ENCODE data around the gene RNU6-9.
A peak's percentile ranks its signal among the peaks of the same experiment; 100 is the strongest.

The RNU6-9 gene

GRCh38 chr19:924553-925086, 31.3 kb downstream of the RNU6-9 start:
- Mint-ChIP-seq H3K27ac (peak overlapping the region; percentile 36), H3K27me3 (ENCODE audit: low read depth) (peaks cover 3% of the 10 kb centered on the region)

GRCh38 chr19:925087-925525, 31.8 kb downstream of the RNU6-9 start:
- Mint-ChIP-seq H3K4me3 (peak overlapping the region; percentile 71), H3K27ac (peak overlapping the region; percentile 57), H3K9me3 (no peaks in the 10 kb centered on the region), H3K36me3 (ENCODE audit: low read depth) (peaks cover 1% of the 10 kb centered on the region), H3K4me1 (ENCODE audit: low read depth) (peaks cover 14% of the 10 kb centered on the region), H3K27me3 (ENCODE audit: low read depth) (peaks cover 3% of the 10 kb centered on the region)

More at GRCh38 chr19:924553-925086, 31.3 kb downstream of the RNU6-9 start:
- Mint-ChIP-seq H3K4me1 (ENCODE audit: low read depth) (peaks cover 14% of the 10 kb centered on the region), H3K4me3 (peak overlapping the region; percentile 71), H3K36me3 (ENCODE audit: low read depth) (peaks cover 1% of the 10 kb centered on the region), H3K9me3 (no peaks in the 10 kb centered on the region)

- H3K36me3 Mint-ChIP-seq (ENCODE audit: low read depth) = peaks cover 1% of the 10 kb centered on the region
- peak within 1 kb of the TSS; percentile 73 for H3K27ac Mint-ChIP-seq
- peak within 1 kb of the TSS; percentile 82 for H3K4me3 Mint-ChIP-seq
- H3K9me3 Mint-ChIP-seq = no peaks in the 10 kb centered on the region
- H3K27me3 Mint-ChIP-seq (ENCODE audit: low read depth) = peaks cover 3% of the 10 kb centered on the region
- H3K4me1 Mint-ChIP-seq (ENCODE audit: low read depth) = peaks cover 12% of the 10 kb centered on the region
Observed at GRCh38 chr19:925526-926322, 32.4 kb downstream of the RNU6-9 start, which contains the start of gene ARID3A. Gene ARID3A (plus strand): TSS chr19:926035. CDS start chr19:929529, 3,494 bp downstream.

GRCh38 chr19:926323-926588, 33.0 kb downstream of the RNU6-9 start:
- no peak overlapping the region for H3K27ac Mint-ChIP-seq
- no peaks in the 10 kb centered on the region for H3K9me3 Mint-ChIP-seq
- H3K4me3 Mint-ChIP-seq = peak overlapping the region; percentile 61
- H3K27me3 Mint-ChIP-seq (ENCODE audit: low read depth) = peaks cover 3% of the 10 kb centered on the region
- peaks cover 9% of the 10 kb centered on the region for H3K4me1 Mint-ChIP-seq (ENCODE audit: low read depth)
- peaks cover 1% of the 10 kb centered on the region for H3K36me3 Mint-ChIP-seq (ENCODE audit: low read depth)

- H3K4me3 Mint-ChIP-seq = peak overlapping the region; percentile 82
- peaks cover 1% of the 10 kb centered on the region for H3K36me3 Mint-ChIP-seq (ENCODE audit: low read depth)
- no peaks in the 10 kb centered on the region for H3K9me3 Mint-ChIP-seq
- peak overlapping the region; percentile 73 for H3K27ac Mint-ChIP-seq
- peaks cover 5% of the 10 kb centered on the region for H3K4me1 Mint-ChIP-seq (ENCODE audit: low read depth)
- peaks cover 3% of the 10 kb centered on the region for H3K27me3 Mint-ChIP-seq (ENCODE audit: low read depth)
Observed at GRCh38 chr19:926589-927350, 33.5 kb downstream of the RNU6-9 start.

GRCh38 chr19:927351-927779, 34.1 kb downstream of the RNU6-9 start:
- Mint-ChIP-seq H3K27ac (no peak overlapping the region), H3K4me3 (no peak overlapping the region)

GRCh38 chr19:927780-928401, 34.6 kb downstream of the RNU6-9 start:
- H3K4me1 Mint-ChIP-seq (ENCODE audit: low read depth) = peaks cover 7% of the 10 kb centered on the region
- no peaks in the 10 kb centered on the region for H3K27me3 Mint-ChIP-seq (ENCODE audit: low read depth)
- no peaks in the 10 kb centered on the region for H3K9me3 Mint-ChIP-seq
- no peak overlapping the region for H3K4me3 Mint-ChIP-seq
- no peaks in the 10 kb centered on the region for H3K36me3 Mint-ChIP-seq (ENCODE audit: low read depth)
- no peak overlapping the region for H3K27ac Mint-ChIP-seq

More at GRCh38 chr19:927351-927779, 34.1 kb downstream of the RNU6-9 start:
- Mint-ChIP-seq H3K36me3 (ENCODE audit: low read depth) (no peaks in the 10 kb centered on the region), H3K4me1 (ENCODE audit: low read depth) (peaks cover 5% of the 10 kb centered on the region), H3K9me3 (no peaks in the 10 kb centered on the region), H3K27me3 (ENCODE audit: low read depth) (no peaks in the 10 kb centered on the region)

- Mint-ChIP-seq H3K9me3 (no peaks in the 10 kb centered on the region), H3K36me3 (ENCODE audit: low read depth) (no peaks in the 10 kb centered on the region), H3K27ac (no peak overlapping the region), H3K4me1 (ENCODE audit: low read depth) (peaks cover 7% of the 10 kb centered on the region), H3K4me3 (no peak overlapping the region), H3K27me3 (ENCODE audit: low read depth) (no peaks in the 10 kb centered on the region)
Observed at GRCh38 chr19:928471-929202, 35.4 kb downstream of the RNU6-9 start.

GRCh38 chr19:929203-929890, 36.1 kb downstream of the RNU6-9 start:
- Mint-ChIP-seq H3K27me3 (ENCODE audit: low read depth) (no peaks in the 10 kb centered on the region), H3K36me3 (ENCODE audit: low read depth) (no peaks in the 10 kb centered on the region), H3K4me1 (ENCODE audit: low read depth) (peaks cover 5% of the 10 kb centered on the region), H3K27ac (no peak overlapping the region), H3K4me3 (no peak overlapping the region), H3K9me3 (no peaks in the 10 kb centered on the region)

GRCh38 chr19:929891-930258, 36.6 kb downstream of the RNU6-9 start:
- no peaks in the 10 kb centered on the region for H3K36me3 Mint-ChIP-seq (ENCODE audit: low read depth)
- H3K4me1 Mint-ChIP-seq (ENCODE audit: low read depth) = peaks cover 5% of the 10 kb centered on the region
- no peak overlapping the region for H3K4me3 Mint-ChIP-seq
- H3K27ac Mint-ChIP-seq = no peak overlapping the region
- H3K9me3 Mint-ChIP-seq = no peaks in the 10 kb centered on the region
- no peaks in the 10 kb centered on the region for H3K27me3 Mint-ChIP-seq (ENCODE audit: low read depth)

- Mint-ChIP-seq H3K4me3 (no peak overlapping the region), H3K27me3 (ENCODE audit: low read depth) (no peaks in the 10 kb centered on the region), H3K9me3 (no peaks in the 10 kb centered on the region), H3K36me3 (ENCODE audit: low read depth) (no peaks in the 10 kb centered on the region), H3K27ac (no peak overlapping the region), H3K4me1 (ENCODE audit: low read depth) (peaks cover 6% of the 10 kb centered on the region)
Observed at GRCh38 chr19:931860-932647, 38.8 kb downstream of the RNU6-9 start.

- H3K4me1 Mint-ChIP-seq (ENCODE audit: low read depth) = peaks cover 10% of the 10 kb centered on the region
- no peak overlapping the region for H3K27ac Mint-ChIP-seq
- peak overlapping the region; percentile 78 for H3K4me3 Mint-ChIP-seq
- peaks cover 4% of the 10 kb centered on the region for H3K36me3 Mint-ChIP-seq (ENCODE audit: low read depth)
- H3K27me3 Mint-ChIP-seq (ENCODE audit: low read depth) = no peaks in the 10 kb centered on the region
- H3K9me3 Mint-ChIP-seq = no peaks in the 10 kb centered on the region
Observed at GRCh38 chr19:932648-933552, 39.6 kb downstream of the RNU6-9 start.
